GM18909 (cell line): Measurements from ENCODE around the gene FCGR3A.
"Not testable (repeated sequence)": the region's sequence is repeated elsewhere in the genome, so short reads cannot be mapped to it uniquely, and the experiment has no call there.

Source experiments
- ATAC-seq: cut with Tn5 transposase; IDR thresholded peaks from one replicate; pipeline ENCODE4 v1.9.1; 2021; ENCODE audit warnings: mild to moderate bottlenecking; ENCODE audit not compliant: unreplicated experiment, poor library complexity

The FCGR3A gene

GRCh38 chr1:161557506-161558450 is 8.2 kb upstream of the FCGR3A start:
- ATAC-seq: not testable (repeated sequence)

DNA sequence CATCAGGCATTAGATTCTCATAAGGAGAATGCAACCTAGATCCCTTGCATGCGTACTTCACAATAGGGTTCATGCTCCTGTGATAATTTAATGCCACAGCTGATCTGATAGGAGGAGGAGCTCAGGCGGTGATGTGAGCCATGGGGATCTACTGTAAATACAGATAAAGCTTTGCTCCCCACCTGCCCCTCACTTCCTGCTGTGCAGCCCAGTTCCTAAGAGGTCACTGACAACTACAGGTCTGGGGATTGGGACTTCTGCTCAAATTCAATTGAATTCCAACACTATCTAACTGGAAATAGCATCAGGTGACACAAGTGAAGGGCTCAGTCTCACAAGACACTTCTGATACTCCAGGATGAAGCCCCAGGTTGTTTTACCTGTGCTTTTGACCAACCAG is 7.4 kb upstream of the FCGR3A start:
- not testable (repeated sequence) for ATAC-seq

DNA sequence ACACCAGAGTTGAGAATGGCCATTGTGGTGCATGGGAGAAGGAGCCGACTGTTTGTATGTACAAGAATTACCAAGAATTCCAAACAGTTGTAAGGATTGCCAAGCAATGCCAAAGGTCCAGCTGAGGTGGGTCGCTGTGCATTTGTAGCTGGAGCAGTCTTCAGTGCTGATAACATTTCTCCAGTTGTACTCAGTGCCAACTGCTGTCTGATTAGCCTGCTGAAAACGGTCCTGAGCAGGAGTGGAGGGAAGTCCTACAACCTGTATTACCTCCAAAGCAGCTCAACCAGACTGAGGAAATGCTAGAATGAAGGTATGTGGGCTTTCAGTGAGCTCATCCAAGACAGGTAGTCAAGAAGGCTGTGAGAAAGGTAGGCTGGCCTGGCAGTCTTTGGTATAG is 6.5 kb upstream of the FCGR3A start:
- ATAC-seq: not testable (repeated sequence)

- ATAC-seq: not testable (repeated sequence)
These were observed 5.3 kb upstream of the FCGR3A start for GRCh38 chr1:161554815-161555417.

- not testable (repeated sequence) for ATAC-seq
These were observed 4.7 kb upstream of the FCGR3A start for GRCh38 chr1:161554340-161554739.

DNA sequence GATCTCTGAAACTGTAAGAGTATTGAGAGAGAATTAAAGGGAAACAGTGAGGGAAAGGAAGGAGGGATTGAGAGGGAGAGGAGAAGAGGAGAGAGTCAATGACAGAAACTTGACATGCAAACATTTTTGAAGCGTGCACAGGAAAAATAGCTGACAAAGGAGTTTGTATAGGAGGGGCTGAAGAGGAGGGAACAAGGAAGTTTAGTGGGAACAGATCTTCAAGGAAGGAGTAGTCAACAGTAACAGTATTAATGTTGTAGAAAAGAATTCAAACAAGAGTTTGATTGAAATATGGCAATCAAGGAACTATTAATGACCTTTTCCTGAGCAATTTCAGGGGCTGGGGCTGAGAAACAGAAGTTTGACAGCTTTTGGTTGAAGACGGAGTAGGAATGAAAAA is 4.0 kb upstream of the FCGR3A start:
- ATAC-seq: not testable (repeated sequence)

- ATAC-seq: not testable (repeated sequence)
These were observed 1.3 kb upstream of the FCGR3A start for GRCh38 chr1:161550942-161551341.

DNA sequence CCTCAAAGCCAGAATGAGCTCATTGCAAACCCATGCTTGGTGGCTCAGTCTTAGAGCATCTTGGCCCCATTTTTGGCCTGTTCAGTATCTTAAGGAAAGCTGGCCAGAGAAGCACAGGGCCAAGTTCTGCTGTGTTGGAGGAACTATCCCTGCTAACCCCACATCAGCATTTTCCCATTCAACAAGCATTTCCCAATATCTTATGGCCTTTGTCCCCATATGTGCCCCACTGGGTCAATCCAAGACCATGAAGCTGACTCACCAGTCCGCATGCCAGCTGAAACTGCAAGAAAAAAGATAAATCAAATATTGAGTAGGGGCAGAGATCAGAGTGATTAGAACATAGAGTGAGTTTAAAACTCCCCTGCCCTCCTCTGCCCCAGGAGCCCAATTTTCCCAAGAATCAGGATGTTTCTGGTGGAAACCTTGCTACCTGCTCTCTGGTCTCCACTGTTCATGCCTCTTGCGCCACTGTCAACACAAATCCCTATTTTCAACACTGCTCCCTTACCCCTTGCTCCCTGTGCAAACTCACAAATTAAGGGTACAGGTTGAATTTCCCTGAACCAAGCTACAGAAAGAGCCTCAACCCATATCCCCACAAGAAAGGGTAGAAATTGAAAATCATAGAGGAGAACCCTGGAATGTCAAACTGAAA is 740 bp downstream of the FCGR3A start:
- ATAC-seq: not testable (repeated sequence)

- ATAC-seq: not testable (repeated sequence)
These were observed 1.4 kb downstream of the FCGR3A start for GRCh38 chr1:161547995-161548741.

GRCh38 chr1:161545005-161545731 is 4.5 kb downstream of the FCGR3A start:
- ATAC-seq: not testable (repeated sequence)

GRCh38 chr1:161543125-161543524 is 6.5 kb downstream of the FCGR3A start:
- ATAC-seq: not testable (repeated sequence)

DNA sequence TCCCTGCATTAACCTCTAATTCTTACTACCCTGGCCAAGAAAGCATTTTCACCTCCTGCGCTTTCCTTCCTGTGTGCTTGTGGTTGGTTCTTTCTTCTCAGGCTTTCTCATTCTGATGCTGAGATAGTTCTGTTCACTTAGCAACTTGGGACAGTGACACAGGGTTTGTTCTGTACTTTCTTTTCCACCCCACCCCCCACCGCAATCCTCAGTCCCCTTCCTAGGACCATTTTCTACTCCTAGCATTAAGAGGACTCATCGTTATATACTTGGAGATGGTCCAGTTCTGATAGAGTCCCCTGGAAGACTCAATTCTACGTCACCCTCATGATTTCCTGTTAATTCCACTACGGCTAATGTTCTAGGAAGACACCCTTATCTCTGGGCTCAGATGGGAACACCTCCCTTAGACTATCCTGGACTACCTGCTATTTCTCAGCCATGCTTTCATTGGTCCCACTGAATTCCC is 7.5 kb downstream of the FCGR3A start:
- ATAC-seq: peak; percentile 63

DNA sequence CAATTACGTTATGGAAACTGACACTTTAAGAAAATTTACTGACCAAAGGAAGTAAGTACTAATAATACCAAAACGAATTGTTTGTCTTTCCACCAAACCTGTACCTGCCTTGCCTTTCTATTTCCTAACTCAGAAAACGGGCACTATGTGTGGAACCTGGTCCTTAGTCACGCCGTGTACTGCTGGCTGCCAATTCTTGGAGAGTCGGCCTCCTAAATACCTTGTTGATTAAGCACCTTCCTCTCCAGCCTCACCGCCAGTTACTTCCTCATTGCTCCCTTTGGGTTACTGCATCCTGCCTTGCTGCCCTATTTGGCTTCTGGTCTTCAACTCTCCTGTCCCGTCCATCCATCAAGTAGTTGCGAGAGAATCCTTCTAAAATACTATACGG is 9.1 kb downstream of the FCGR3A start:
- ATAC-seq: not testable (repeated sequence)

GRCh38 chr1:161539731-161540569 is 9.7 kb downstream of the FCGR3A start:
- ATAC-seq: peak; percentile 58

GRCh38 chr1:161538925-161539479 is 10.6 kb downstream of the FCGR3A start:
- not testable (repeated sequence) for ATAC-seq

DNA sequence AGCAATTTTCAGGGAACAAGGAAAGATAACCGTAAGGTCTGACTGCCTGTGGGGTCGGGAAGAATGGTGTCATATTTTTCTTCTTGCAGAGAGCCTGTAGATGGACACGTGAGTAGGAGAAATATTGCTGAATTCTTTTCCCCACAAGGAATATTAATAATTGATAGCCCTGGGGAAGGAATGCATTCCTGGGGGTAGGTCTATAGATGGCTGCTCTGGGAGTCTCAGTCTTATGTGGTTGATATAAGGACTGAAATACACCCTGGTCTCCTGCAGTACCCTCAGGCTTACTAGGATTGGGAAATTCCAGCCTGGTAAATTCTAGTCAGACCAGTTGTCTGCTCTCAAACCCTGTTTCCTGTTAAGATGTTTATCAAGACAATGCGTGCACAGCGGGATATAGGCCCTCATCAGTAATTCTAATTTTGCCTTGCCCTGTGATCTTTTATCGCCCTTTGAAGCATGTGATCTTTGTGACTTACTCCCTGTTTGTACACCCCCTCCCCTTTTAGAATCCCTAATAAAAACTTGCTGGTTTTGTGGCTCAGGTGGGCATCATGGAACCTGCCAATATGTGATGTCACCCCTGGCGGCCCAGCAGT is 12.4 kb downstream of the FCGR3A start:
- not testable (repeated sequence) for ATAC-seq

- ATAC-seq: not testable (repeated sequence)
These were observed 16.7 kb downstream of the FCGR3A start for GRCh38 chr1:161532644-161533567.
